Activated CD4-positive, alpha-beta T cell treated with anti-CD3 and anti-CD28 coated beads for 4 hours (primary cell): ENCODE data around the gene SEPTIN6.

Experiments
- DNase-seq, 2 donors: peaks; one replicate each; pipeline ENCODE4 v3.0.0-alpha.2; 2020

SEPTIN6 gene

GRCh38 chrX:119647552-119648420 lies 45.2 kb downstream of the SEPTIN6 start:
- DNase-seq, result peak; percentile 40

DNA sequence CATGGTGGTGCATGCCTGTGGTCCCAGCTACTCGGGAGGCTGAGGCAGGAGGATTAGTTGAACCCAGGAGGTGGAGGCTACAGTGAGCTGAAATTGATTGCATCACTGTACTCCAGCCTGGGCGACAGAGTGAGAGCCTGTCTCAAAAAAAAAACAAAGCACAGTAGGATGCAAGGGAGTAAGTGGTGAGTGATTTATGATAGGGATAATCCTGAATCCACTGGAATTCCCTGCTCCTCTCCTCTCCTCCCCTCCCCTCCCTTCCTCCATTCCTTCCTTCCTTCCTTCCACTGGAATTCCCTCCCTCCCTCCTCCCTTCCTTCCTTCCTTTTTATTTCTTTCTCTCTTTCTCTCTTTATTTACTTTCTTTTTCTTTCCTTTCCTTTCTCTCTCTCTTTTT lies 45.9 kb downstream of the SEPTIN6 start:
- no peak for DNase-seq

GRCh38 chrX:119646515-119646914 lies 46.5 kb downstream of the SEPTIN6 start:
- no peak for DNase-seq

DNA sequence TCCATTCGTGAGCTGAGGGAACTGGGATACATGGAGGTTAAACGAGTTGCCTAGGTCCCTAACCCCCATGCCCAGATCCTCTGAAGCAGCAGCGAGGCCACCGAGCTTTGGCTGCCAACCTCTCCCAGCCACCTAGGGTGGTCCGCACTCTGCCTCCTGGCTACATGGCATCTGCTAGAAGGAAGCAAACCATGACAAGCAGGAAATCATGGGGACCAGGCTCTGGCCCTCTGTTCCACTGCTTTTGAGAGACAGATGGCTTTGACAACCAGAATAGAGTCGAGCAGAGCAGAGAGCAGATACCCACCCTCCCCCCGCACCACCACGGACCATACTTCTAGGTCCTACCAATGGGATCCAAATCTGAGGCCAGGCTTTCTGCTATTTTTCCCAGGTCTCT lies 49.3 kb downstream of the SEPTIN6 start:
- DNase-seq, result no peak
